ENCODE results near the gene BAG1. TPM values are rescaled to one million over a fixed set of nuclear protein-coding genes. Genes with fewer than 3 reads are reported as not detected.

Gene BAG1
- total and polyA plus RNA-seq, 2 experiments from 2014 or later: 248 to 270 TPM

DNA sequence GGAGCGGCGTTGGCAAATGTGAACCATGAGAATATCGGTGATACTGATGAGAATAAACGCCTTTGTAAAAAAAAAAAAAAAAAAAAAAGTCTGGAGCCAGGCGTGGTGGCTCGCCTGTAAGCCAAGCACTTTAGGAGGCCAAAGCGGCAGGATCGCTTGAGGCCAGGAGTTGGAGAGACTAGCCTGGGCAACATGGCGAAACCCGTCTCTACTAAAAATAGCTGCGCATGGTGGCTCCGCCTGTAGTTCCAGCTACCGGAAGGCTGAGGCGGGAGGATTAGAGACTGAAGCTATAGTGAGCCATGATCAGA is 25.4 kb upstream of the BAG1 start:
- no peaks in the 10 kb centered on the region for H3K27me3 ChIP-seq
- peaks cover 4% of the 10 kb centered on the region for H3K4me1 ChIP-seq (ENCODE audit: low read depth)
- H3K4me3 ChIP-seq: peak overlapping the region; percentile 61
- TF ChIP-seq, protein P1, sequence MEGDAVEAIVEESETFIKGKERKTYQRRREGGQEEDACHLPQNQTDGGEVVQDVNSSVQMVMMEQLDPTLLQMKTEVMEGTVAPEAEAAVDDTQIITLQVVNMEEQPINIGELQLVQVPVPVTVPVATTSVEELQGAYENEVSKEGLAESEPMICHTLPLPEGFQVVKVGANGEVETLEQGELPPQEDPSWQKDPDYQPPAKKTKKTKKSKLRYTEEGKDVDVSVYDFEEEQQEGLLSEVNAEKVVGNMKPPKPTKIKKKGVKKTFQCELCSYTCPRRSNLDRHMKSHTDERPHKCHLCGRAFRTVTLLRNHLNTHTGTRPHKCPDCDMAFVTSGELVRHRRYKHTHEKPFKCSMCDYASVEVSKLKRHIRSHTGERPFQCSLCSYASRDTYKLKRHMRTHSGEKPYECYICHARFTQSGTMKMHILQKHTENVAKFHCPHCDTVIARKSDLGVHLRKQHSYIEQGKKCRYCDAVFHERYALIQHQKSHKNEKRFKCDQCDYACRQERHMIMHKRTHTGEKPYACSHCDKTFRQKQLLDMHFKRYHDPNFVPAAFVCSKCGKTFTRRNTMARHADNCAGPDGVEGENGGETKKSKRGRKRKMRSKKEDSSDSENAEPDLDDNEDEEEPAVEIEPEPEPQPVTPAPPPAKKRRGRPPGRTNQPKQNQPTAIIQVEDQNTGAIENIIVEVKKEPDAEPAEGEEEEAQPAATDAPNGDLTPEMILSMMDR (IDR thresholded peaks at IDR 0.05; ENCODE audit: low read depth, low read length): no peak
- no peaks in the 10 kb centered on the region for H3K9me3 ChIP-seq (ENCODE audit: low read depth)
- H3K27ac ChIP-seq: peak overlapping the region; percentile 96
- H3K36me3 ChIP-seq: no peaks in the 10 kb centered on the region
- DNase-seq (ENCODE audit: low read depth in 1 of 2, low spot score in 1 of 2): no peak

DNA sequence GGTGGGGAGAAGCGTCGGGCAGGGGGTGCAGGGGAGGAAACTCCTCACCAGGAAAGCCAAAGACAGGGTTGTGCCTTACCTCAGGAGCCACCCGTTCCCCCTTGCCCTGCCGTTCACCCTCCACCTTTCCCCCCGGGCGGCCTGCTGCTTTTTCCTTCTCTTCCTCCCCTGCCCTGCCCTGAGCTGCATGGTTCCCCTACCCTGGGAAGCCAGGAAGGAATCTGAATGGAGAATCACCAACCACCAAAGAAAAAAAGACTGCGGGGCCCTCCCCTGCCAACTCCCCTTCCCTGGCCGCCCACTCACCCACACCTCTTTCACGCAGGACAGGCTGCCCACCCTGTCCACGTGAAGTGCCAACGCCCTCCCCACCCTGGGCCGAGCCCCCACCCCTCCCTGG is 25.0 kb upstream of the BAG1 start:
- peak overlapping the region; percentile 61 for H3K4me3 ChIP-seq
- TF ChIP-seq, protein P1 (IDR thresholded peaks at IDR 0.05; ENCODE audit: low read depth, low read length): no peak
- peaks cover 4% of the 10 kb centered on the region for H3K4me1 ChIP-seq (ENCODE audit: low read depth)
- peak in 1 of 2 donors; percentile 20 for DNase-seq (ENCODE audit: low read depth in 1 of 2, low spot score in 1 of 2)
- H3K9me3 ChIP-seq (ENCODE audit: low read depth): no peaks in the 10 kb centered on the region
- peak overlapping the region; percentile 96 for H3K27ac ChIP-seq
- H3K36me3 ChIP-seq: no peaks in the 10 kb centered on the region
- H3K27me3 ChIP-seq: no peaks in the 10 kb centered on the region

DNA sequence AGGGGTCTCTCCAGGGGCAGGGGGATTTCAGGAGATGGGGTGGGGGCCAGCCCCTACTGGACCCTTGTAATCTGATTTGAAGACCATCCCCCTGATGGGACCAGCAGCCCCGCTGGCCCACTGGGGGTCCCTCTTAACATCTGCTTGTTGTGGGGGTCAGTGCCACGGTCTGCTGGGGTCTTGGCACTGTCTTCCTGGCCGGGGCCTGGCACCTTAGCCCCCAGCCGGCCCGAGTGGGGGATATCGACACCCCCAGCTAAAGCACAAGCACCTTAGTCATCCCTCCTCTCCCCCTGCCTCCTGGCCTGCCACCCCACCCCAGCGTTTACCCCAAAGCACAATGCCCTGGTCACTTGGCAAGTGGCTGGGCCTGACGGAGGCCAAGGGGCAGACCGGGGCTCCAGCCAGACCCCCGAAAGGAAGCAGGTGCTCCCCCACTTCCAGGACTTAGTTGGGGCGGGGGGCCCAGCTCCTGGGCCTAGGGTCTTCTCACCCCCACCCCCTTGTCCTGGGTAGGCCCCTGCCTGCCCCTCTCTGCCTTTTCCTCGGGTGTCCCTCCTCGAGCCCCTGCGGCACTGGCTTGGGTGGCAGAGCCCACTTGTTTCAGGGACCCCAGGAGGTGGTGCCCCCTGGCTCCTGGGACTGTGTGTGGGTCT is 24.4 kb upstream of the BAG1 start:
- Histone ChIP-seq H3K36me3 (no peaks in the 10 kb centered on the region), H3K4me3 (no peak overlapping the region), H3K4me1 (ENCODE audit: low read depth) (peaks cover 4% of the 10 kb centered on the region), H3K27me3 (no peaks in the 10 kb centered on the region), H3K27ac (peak overlapping the region; percentile 96), H3K9me3 (ENCODE audit: low read depth) (no peaks in the 10 kb centered on the region)
- DNase-seq (ENCODE audit: low read depth in 1 of 2, low spot score in 1 of 2): no peak
- TF ChIP-seq, protein P1 (IDR thresholded peaks at IDR 0.05; ENCODE audit: low read depth, low read length): no peak

DNA sequence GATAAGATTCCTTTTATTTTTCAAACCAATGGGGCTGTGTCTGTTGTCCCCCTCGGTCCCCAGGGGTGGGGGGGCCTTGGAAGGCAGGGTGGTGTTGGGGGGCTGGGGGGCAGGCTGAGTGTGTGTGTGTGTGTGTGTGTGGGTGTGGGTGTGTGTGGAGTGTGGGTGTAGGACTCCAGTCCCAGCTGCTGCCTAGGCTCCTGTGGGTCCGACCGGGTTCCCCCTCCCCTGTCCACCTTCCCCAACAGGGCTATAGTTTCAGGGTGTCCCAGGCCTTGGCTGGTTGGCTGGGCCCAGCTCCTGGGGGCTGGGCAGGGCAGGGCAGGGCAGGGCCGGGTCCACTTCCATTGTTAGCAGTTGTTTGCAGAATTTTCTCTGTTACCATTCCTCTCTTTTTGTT is 23.7 kb upstream of the BAG1 start:
- Histone ChIP-seq H3K4me1 (ENCODE audit: low read depth) (peaks cover 4% of the 10 kb centered on the region), H3K27me3 (no peaks in the 10 kb centered on the region), H3K36me3 (no peaks in the 10 kb centered on the region), H3K9me3 (ENCODE audit: low read depth) (no peaks in the 10 kb centered on the region), H3K4me3 (no peak overlapping the region), H3K27ac (no peak overlapping the region)
- TF ChIP-seq, protein P1 (IDR thresholded peaks at IDR 0.05; ENCODE audit: low read depth, low read length): no peak
- DNase-seq (ENCODE audit: low read depth in 1 of 2, low spot score in 1 of 2): no peak

DNA sequence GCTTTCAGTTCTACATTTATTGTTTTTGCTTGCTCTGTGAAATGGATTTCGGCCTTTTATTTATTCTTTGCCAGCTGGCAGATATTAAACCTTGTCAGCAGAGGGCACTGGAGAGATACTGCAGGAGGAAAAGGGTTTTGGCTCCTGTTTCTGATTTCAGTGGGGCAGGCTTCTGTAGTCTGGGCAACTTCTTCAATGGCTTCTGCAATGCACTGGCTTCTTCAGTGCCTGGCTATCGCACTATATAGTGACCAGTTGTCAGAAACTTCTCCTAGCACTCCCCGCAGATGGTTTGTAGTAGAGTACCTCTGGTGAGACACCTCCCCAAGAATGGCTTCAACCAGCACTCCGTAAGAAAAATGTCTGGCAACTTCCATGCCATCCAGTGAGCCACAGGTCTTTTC is 22.6 kb upstream of the BAG1 start:
- no peak overlapping the region for H3K27ac ChIP-seq
- peaks cover 4% of the 10 kb centered on the region for H3K4me1 ChIP-seq (ENCODE audit: low read depth)
- TF ChIP-seq, protein P1 (IDR thresholded peaks at IDR 0.05; ENCODE audit: low read depth, low read length): peak; percentile 71
- DNase-seq (ENCODE audit: low read depth in 1 of 2, low spot score in 1 of 2): peak; percentile 64 to 79
- H3K4me3 ChIP-seq: no peak overlapping the region
- H3K9me3 ChIP-seq (ENCODE audit: low read depth): no peaks in the 10 kb centered on the region
- no peaks in the 10 kb centered on the region for H3K27me3 ChIP-seq
- peaks cover 6% of the 10 kb centered on the region for H3K36me3 ChIP-seq

Measured in cardiac muscle cell (in vitro differentiated cells and primary cell).